Measurements from ENCODE around the gene TMEM126A.
"Not testable (repeated sequence)": the region's sequence is repeated elsewhere in the genome, so short reads cannot be mapped to it uniquely, and the experiment has no call there.

Gene TMEM126A

GRCh38 chr11:85628771-85629341, 18.9 kb upstream of the TMEM126A start:
- Mint-ChIP-seq H3K4me1 (ENCODE audit: low read depth) (peaks cover 21% of the 10 kb centered on the region), H3K9me3 (no peaks in the 10 kb centered on the region), H3K36me3 (ENCODE audit: low read depth) (peaks cover 34% of the 10 kb centered on the region), H3K4me3 (peak overlapping the region; percentile 95), H3K27ac (peak overlapping the region; percentile 93), H3K27me3 (peaks cover 2% of the 10 kb centered on the region)
- intact Hi-C loops (cut with micrococcal nuclease) = loop anchor here (1.0 to 10.0 kb wide), 3 partner anchors 18 to 676 kb away; partner anchors contain the start of genes HIKESHI and TMEM126A

GRCh38 chr11:85634747-85635146, 13.0 kb upstream of the TMEM126A start:
- H3K27me3 Mint-ChIP-seq = no peaks in the 10 kb centered on the region
- peaks cover 49% of the 10 kb centered on the region for H3K36me3 Mint-ChIP-seq (ENCODE audit: low read depth)
- no peaks in the 10 kb centered on the region for H3K9me3 Mint-ChIP-seq
- H3K4me3 Mint-ChIP-seq = no peak overlapping the region
- no peak overlapping the region for H3K27ac Mint-ChIP-seq
- peaks cover 12% of the 10 kb centered on the region for H3K4me1 Mint-ChIP-seq (ENCODE audit: low read depth)
- intact Hi-C loops (cut with micrococcal nuclease) = no loop called here

- Mint-ChIP-seq H3K9me3 (no peaks in the 10 kb centered on the region), H3K27me3 (peaks cover 33% of the 10 kb centered on the region), H3K36me3 (ENCODE audit: low read depth) (peaks cover 18% of the 10 kb centered on the region), H3K27ac (no peak overlapping the region), H3K4me1 (ENCODE audit: low read depth) (peaks cover 14% of the 10 kb centered on the region), H3K4me3 (no peak overlapping the region)
- intact Hi-C loops (cut with micrococcal nuclease) = no loop called here
Measured at GRCh38 chr11:85643191-85643614, 4.6 kb upstream of the TMEM126A start.

- Mint-ChIP-seq H3K36me3 (ENCODE audit: low read depth) (peaks cover 20% of the 10 kb centered on the region), H3K9me3 (no peaks in the 10 kb centered on the region), H3K4me3 (peak overlapping the region; percentile 95), H3K27ac (peak overlapping the region; percentile 88), H3K27me3 (peaks cover 29% of the 10 kb centered on the region), H3K4me1 (ENCODE audit: low read depth) (peaks cover 6% of the 10 kb centered on the region)
- intact Hi-C loops (cut with micrococcal nuclease) = loop anchor here (1.0 to 2.0 kb wide), 2 partner anchors 19 to 656 kb away; partner anchors contain the start of genes HIKESHI and TMEM126B
Measured at GRCh38 chr11:85647078-85647477, 689 bp upstream of the TMEM126A start.

GRCh38 chr11:85651118-85651517, 3.4 kb downstream of the TMEM126A start:
- H3K27me3 Mint-ChIP-seq = no peaks in the 10 kb centered on the region
- H3K36me3 Mint-ChIP-seq (ENCODE audit: low read depth) = peaks cover 42% of the 10 kb centered on the region
- no peak overlapping the region for H3K4me3 Mint-ChIP-seq
- H3K4me1 Mint-ChIP-seq (ENCODE audit: low read depth) = peaks cover 12% of the 10 kb centered on the region
- no peaks in the 10 kb centered on the region for H3K9me3 Mint-ChIP-seq
- no peak overlapping the region for H3K27ac Mint-ChIP-seq
- intact Hi-C loops (cut with micrococcal nuclease) = no loop called here

- Mint-ChIP-seq H3K27ac (no peak overlapping the region), H3K4me3 (no peak overlapping the region)
Measured at GRCh38 chr11:85652786-85653447, 5.2 kb downstream of the TMEM126A start.

GRCh38 chr11:85654343-85654742, 6.6 kb downstream of the TMEM126A start:
- Mint-ChIP-seq H3K4me1 (ENCODE audit: low read depth) (peaks cover 12% of the 10 kb centered on the region), H3K36me3 (ENCODE audit: low read depth) (peaks cover 62% of the 10 kb centered on the region)
- H3K4me3 Mint-ChIP-seq; H3K27ac Mint-ChIP-seq; H3K9me3 Mint-ChIP-seq; intact Hi-C loops (cut with micrococcal nuclease); H3K27me3 Mint-ChIP-seq: not testable (repeated sequence)

More at GRCh38 chr11:85652786-85653447, 5.2 kb downstream of the TMEM126A start:
- no peaks in the 10 kb centered on the region for H3K9me3 Mint-ChIP-seq
- H3K4me1 Mint-ChIP-seq (ENCODE audit: low read depth) = peaks cover 12% of the 10 kb centered on the region
- peaks cover 50% of the 10 kb centered on the region for H3K36me3 Mint-ChIP-seq (ENCODE audit: low read depth)
- H3K27me3 Mint-ChIP-seq = no peaks in the 10 kb centered on the region
- intact Hi-C loops (cut with micrococcal nuclease) = no loop called here

- Mint-ChIP-seq H3K36me3 (ENCODE audit: low read depth) (peaks cover 74% of the 10 kb centered on the region), H3K27me3 (no peaks in the 10 kb centered on the region), H3K27ac (no peak overlapping the region), H3K4me3 (no peak overlapping the region), H3K4me1 (ENCODE audit: low read depth) (peaks cover 26% of the 10 kb centered on the region), H3K9me3 (no peaks in the 10 kb centered on the region)
- intact Hi-C loops (cut with micrococcal nuclease) = no loop called here
Measured at GRCh38 chr11:85656777-85657176, 9.0 kb downstream of the TMEM126A start.

- Mint-ChIP-seq H3K27ac (no peak overlapping the region), H3K36me3 (ENCODE audit: low read depth) (peaks cover 69% of the 10 kb centered on the region), H3K4me3 (no peak overlapping the region), H3K27me3 (no peaks in the 10 kb centered on the region), H3K9me3 (no peaks in the 10 kb centered on the region), H3K4me1 (ENCODE audit: low read depth) (peaks cover 27% of the 10 kb centered on the region)
- intact Hi-C loops (cut with micrococcal nuclease) = no loop called here
Measured at GRCh38 chr11:85658180-85658579, 10.4 kb downstream of the TMEM126A start.

GRCh38 chr11:85661972-85662664, 14.4 kb downstream of the TMEM126A start:
- Mint-ChIP-seq H3K27ac (no peak overlapping the region), H3K4me1 (ENCODE audit: low read depth) (peaks cover 37% of the 10 kb centered on the region), H3K36me3 (ENCODE audit: low read depth) (peaks cover 62% of the 10 kb centered on the region), H3K27me3 (no peaks in the 10 kb centered on the region), H3K4me3 (no peak overlapping the region), H3K9me3 (no peaks in the 10 kb centered on the region)
- intact Hi-C loops (cut with micrococcal nuclease) = loop anchor here (10.0 kb wide), 1 partner anchor 583 kb away; the partner anchor contains the start of gene EED

- H3K36me3 Mint-ChIP-seq (ENCODE audit: low read depth) = peaks cover 56% of the 10 kb centered on the region
- H3K27ac Mint-ChIP-seq = peak overlapping the region; percentile 93
- no peaks in the 10 kb centered on the region for H3K27me3 Mint-ChIP-seq
- intact Hi-C loops (cut with micrococcal nuclease) = loop anchor here (10.0 kb wide), 1 partner anchor 582 kb away; the partner anchor contains the start of gene EED
- H3K4me3 Mint-ChIP-seq = peak overlapping the region; percentile 99
- no peaks in the 10 kb centered on the region for H3K9me3 Mint-ChIP-seq
- H3K4me1 Mint-ChIP-seq (ENCODE audit: low read depth) = peaks cover 37% of the 10 kb centered on the region
Measured at GRCh38 chr11:85663080-85663752, 15.4 kb downstream of the TMEM126A start.

- Mint-ChIP-seq H3K27me3 (no peaks in the 10 kb centered on the region), H3K36me3 (ENCODE audit: low read depth) (peaks cover 48% of the 10 kb centered on the region), H3K4me1 (ENCODE audit: low read depth) (peaks cover 37% of the 10 kb centered on the region), H3K9me3 (no peaks in the 10 kb centered on the region), H3K27ac (peak overlapping the region; percentile 93), H3K4me3 (peak overlapping the region; percentile 99)
- intact Hi-C loops (cut with micrococcal nuclease) = loop anchor here (1.0 to 10.0 kb wide), 4 partner anchors 16 to 639 kb away; partner anchors contain the start of genes EED, HIKESHI and TMEM126B
Measured at GRCh38 chr11:85663753-85664614, 16.2 kb downstream of the TMEM126A start.

All from dendritic cell treated with granulocyte-macrophage colony-stimulating factor and Interleukin-4, amounts not matched to agents 40 ng/mL and 50 ng/mL, for 4 days (primary cell).